Measurements from ENCODE around the gene CDH23. TPM values are rescaled to one million over a fixed set of nuclear protein-coding genes. Genes with fewer than 3 reads are reported as not detected.

Gene CDH23
- total and polyA plus RNA-seq, 10 donors: 2.0 to 19.9 (median 11.0) TPM

DNA sequence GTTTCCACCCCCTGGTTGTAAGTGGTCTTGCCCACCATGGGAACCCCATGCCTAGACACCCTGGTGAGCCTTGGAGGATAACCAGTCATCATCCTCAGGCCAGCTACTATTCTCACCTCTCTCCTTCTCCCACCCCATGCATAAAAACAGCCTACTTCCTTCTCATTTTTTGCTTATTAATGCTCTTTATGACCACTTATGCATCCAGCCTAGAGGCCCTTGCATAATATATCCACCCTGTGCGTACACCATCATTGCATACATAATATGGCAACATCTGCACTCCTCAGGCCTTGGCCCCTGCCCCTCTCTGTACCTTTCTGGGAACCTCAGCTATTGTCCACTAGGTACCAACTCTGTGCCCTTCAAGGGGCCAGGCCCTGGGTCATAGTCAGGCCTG, 91.0 kb downstream of the CDH23 start:
- H3K9me3 ChIP-seq: peaks cover 0 to 23% (median 15%) of the 10 kb centered on the region in 8 donors
- no peaks in the 10 kb centered on the region for H3K4me1 ChIP-seq
- TF ChIP-seq, protein P1, sequence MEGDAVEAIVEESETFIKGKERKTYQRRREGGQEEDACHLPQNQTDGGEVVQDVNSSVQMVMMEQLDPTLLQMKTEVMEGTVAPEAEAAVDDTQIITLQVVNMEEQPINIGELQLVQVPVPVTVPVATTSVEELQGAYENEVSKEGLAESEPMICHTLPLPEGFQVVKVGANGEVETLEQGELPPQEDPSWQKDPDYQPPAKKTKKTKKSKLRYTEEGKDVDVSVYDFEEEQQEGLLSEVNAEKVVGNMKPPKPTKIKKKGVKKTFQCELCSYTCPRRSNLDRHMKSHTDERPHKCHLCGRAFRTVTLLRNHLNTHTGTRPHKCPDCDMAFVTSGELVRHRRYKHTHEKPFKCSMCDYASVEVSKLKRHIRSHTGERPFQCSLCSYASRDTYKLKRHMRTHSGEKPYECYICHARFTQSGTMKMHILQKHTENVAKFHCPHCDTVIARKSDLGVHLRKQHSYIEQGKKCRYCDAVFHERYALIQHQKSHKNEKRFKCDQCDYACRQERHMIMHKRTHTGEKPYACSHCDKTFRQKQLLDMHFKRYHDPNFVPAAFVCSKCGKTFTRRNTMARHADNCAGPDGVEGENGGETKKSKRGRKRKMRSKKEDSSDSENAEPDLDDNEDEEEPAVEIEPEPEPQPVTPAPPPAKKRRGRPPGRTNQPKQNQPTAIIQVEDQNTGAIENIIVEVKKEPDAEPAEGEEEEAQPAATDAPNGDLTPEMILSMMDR (IDR thresholded peaks at IDR 0.05 in 8 of 11, conservative IDR thresholded peaks at IDR 0.05 in 3 of 11): no peak
- no peak for TF ChIP-seq POLR2A (IDR thresholded peaks at IDR 0.05)
- TF ChIP-seq POLR2AphosphoS5 (IDR thresholded peaks at IDR 0.05): no peak
- H3K36me3 ChIP-seq: no peaks in the 10 kb centered on the region
- DNase-seq: peak; percentile 44
- H3K27ac ChIP-seq: no peak overlapping the region
- no peaks in the 10 kb centered on the region for H3K27me3 ChIP-seq (replicated peaks in 1 of 7)
- WGBS, 5 donors: 44 to 81% (median 60%) methylated on average over 1 of the region's 1 CpG
- no peak overlapping the region for H3K4me3 ChIP-seq
- intact Hi-C loops (cut with DNase I; ENCODE audit: low total_unique reads): no loop called here

DNA sequence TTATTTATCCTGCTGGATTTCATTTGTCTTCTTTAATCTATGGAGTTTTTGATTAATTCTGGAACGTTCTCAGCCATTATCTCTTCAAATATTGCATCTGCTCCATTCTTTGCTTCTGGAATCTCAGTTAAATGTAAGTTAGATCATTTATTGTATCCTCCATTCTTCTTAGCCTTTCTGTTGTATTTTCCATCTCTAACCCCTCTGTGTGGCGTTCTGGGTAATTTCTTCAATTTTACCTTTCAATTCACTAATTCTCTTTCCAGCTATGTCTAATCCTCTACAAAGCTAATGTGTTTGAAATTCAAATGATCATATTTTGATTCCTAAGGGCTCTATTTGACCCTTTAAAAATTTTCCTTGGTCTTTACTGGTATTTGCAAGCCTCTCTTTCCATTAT, 92.4 kb downstream of the CDH23 start:
- Histone ChIP-seq H3K27ac (no peak overlapping the region), H3K4me3 (no peak overlapping the region), H3K9me3 (peaks cover 0 to 23% (median 15%) of the 10 kb centered on the region in 8 donors), H3K27me3 (replicated peaks in 1 of 7) (no peaks in the 10 kb centered on the region), H3K36me3 (no peaks in the 10 kb centered on the region), H3K4me1 (no peaks in the 10 kb centered on the region)
- WGBS, 5 donors: 85 to 96% (median 95%) methylated on average over 2 of the region's 2 CpGs
- intact Hi-C loops (cut with DNase I; ENCODE audit: low total_unique reads): no loop called here
- no peak for DNase-seq
- TF ChIP-seq, protein P1 (IDR thresholded peaks at IDR 0.05 in 8 of 11, conservative IDR thresholded peaks at IDR 0.05 in 3 of 11): no peak
- no peak for TF ChIP-seq POLR2AphosphoS5 (IDR thresholded peaks at IDR 0.05)
- no peak for TF ChIP-seq POLR2A (IDR thresholded peaks at IDR 0.05)

DNA sequence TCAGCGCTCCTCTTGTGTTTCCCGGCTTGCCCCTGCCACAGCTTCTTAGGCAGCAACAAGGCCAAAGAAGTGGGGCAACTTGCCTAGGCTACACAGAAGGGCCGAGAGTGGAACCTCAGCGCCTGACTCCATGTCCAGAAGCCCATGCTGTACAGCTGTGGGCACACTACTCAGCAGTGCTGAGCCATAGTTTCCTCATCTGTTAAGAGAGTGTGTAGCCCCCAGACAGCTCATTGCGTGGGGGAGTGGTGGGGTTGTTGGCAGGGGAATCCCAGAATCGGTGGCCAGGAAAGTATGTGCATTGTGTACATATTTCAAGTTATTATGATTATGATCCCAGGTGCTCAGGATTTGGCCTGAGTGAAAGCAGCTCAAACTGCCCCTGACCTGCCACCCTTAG, 96.2 kb downstream of the CDH23 start:
- H3K36me3 ChIP-seq: no peaks in the 10 kb centered on the region
- no peaks in the 10 kb centered on the region for H3K27me3 ChIP-seq (replicated peaks in 1 of 7)
- peaks cover 0 to 10% (median 6%) of the 10 kb centered on the region in 6 donors for H3K4me1 ChIP-seq
- peak; percentile 46 for DNase-seq
- H3K27ac ChIP-seq: no peak overlapping the region
- H3K4me3 ChIP-seq: no peak overlapping the region
- intact Hi-C loops (cut with DNase I; ENCODE audit: low total_unique reads): no loop called here
- peaks cover 0 to 22% (median 15%) of the 10 kb centered on the region in 8 donors for H3K9me3 ChIP-seq
- no peak for TF ChIP-seq POLR2A (IDR thresholded peaks at IDR 0.05)
- TF ChIP-seq POLR2AphosphoS5 (IDR thresholded peaks at IDR 0.05): no peak
- TF ChIP-seq, protein P1 (IDR thresholded peaks at IDR 0.05 in 8 of 11, conservative IDR thresholded peaks at IDR 0.05 in 3 of 11): no peak
- WGBS, 5 donors: 81 to 94% (median 86%) methylated on average over 3 to 6 of the region's 6 CpGs

DNA sequence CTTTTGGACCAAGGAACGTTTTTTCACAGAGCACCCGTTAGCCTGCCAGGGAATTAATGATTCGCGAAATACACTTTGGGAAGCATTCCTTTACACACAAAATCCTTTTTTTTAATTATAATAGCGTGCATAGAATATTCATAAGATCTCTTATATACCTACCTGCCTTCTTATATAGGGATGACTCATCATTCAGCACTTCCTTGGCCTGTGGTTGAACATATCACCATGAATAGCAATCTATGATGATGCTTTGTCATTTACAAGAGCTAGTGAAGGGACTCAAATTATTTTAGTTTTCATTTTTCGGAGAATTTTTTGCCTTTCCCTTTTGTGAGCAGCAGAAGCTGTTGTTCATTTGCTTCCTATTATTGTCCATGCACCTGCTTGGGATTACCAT, 97.0 kb downstream of the CDH23 start:
- no peak for DNase-seq
- H3K4me3 ChIP-seq: no peak overlapping the region
- H3K9me3 ChIP-seq: peaks cover 0 to 14% (median 8%) of the 10 kb centered on the region in 8 donors
- WGBS, 5 donors: 89 to 94% (median 91%) methylated on average over 6 of the region's 6 CpGs
- no peak overlapping the region for H3K27ac ChIP-seq
- intact Hi-C loops (cut with DNase I; ENCODE audit: low total_unique reads): no loop called here
- TF ChIP-seq, protein P1 (IDR thresholded peaks at IDR 0.05 in 8 of 11, conservative IDR thresholded peaks at IDR 0.05 in 3 of 11): no peak
- TF ChIP-seq POLR2AphosphoS5 (IDR thresholded peaks at IDR 0.05) (no peak), POLR2A (IDR thresholded peaks at IDR 0.05) (no peak)
- H3K27me3 ChIP-seq (replicated peaks in 1 of 7): no peaks in the 10 kb centered on the region
- H3K36me3 ChIP-seq: no peaks in the 10 kb centered on the region
- peaks cover 0 to 10% (median 6%) of the 10 kb centered on the region in 6 donors for H3K4me1 ChIP-seq
